T-cell (primary cell): ENCODE measurements around the gene FHIT. TPM values are rescaled to one million over a fixed set of nuclear protein-coding genes. Genes with fewer than 3 reads are reported as not detected.

ENCODE experiments used
- ATAC-seq, 4 experiments: fragments of 200-7000 bp in 3 of 4; fragments of 150-1000 bp in 1 of 4; cut with Tn5 transposase; replicated peaks in 1 of 4; 1 replicate in 3 of 4; 2 replicates in 1 of 4; pipeline ENCODE4 v1.10.0; 2021; ENCODE audit warnings: moderate library complexity in 3 of 4, mild to moderate bottlenecking in 2 of 4, moderate number of reproducible peaks in 1 of 4
- CTCF ChIA-PET, 2 donors: fragments of 300-600 bp; sonication (Branson Sonifier 250); formaldehyde crosslinking; loops; one replicate each; lab custom pipeline; 2022; ENCODE audit warnings: antibody characterized with exemption in 2 of 2; lab: Charles Lee
- POLR2A ChIA-PET, 2 donors: fragments of 300-600 bp; sonication (Branson Sonifier 250); formaldehyde crosslinking; loops; one replicate each; lab custom pipeline; 2022; ENCODE audit warnings: antibody characterized with exemption in 2 of 2; lab: Charles Lee
- DNase-seq, 35 experiments: peaks; one replicate each; pipeline versions ENCODE4 v3.0.0 to v3.0.0-alpha.2; 2013 to 2023
- H3K27ac ChIP-seq: one replicate; pipeline ENCODE4 v1.5.1; 2013; ENCODE audit warnings: low read length
- H3K27me3 ChIP-seq, 2 experiments: replicated peaks in 1 of 2; 1 replicate in 1 of 2; 2 replicates in 1 of 2; pipeline versions ENCODE4 v1.6.1 to v1.7.0; 2013; ENCODE audit warnings: low read length in 1 of 2, mixed read lengths in 1 of 2; ENCODE audit not compliant: control insufficient read depth in 2 of 2, insufficient read depth in 2 of 2; ENCODE audit errors: extremely low read depth in 1 of 2
- H3K36me3 ChIP-seq, 2 donors: 1 replicate in 1 of 2; 2 replicates in 1 of 2; pipeline versions ENCODE4 v1.6.1 to v1.7.0; 2013; ENCODE audit warnings: low read length in 1 of 2; ENCODE audit not compliant: control insufficient read depth in 2 of 2, insufficient read depth in 1 of 2; ENCODE audit errors: extremely low read depth in 1 of 2
- H3K4me1 ChIP-seq, 2 experiments: 1 replicate in 1 of 2; 2 replicates in 1 of 2; pipeline versions ENCODE4 v1.6.1 to v1.7.0; 2013; ENCODE audit warnings: low read length in 2 of 2, mixed read lengths in 1 of 2; ENCODE audit not compliant: insufficient read depth in 2 of 2, control insufficient read depth in 1 of 2; ENCODE audit errors: extremely low read depth in 1 of 2
- H3K4me3 ChIP-seq, 2 donors: 1 replicate in 1 of 2; 2 replicates in 1 of 2; pipeline versions ENCODE4 v1.5.1 to v1.7.0; 2013; ENCODE audit warnings: mild to moderate bottlenecking in 2 of 2, low read length in 1 of 2, moderate library complexity in 1 of 2; ENCODE audit not compliant: control insufficient read depth in 1 of 2; ENCODE audit errors: extremely low read depth in 1 of 2
- H3K9me3 ChIP-seq: 2 replicates; pipeline ENCODE4 v1.7.0; 2013
- H3K27ac Mint-ChIP-seq, 2 donors: one replicate each; pipeline ENCODE4 v1.8.0; 2020 to 2021; ENCODE audit warnings: mild to moderate bottlenecking in 2 of 2, mixed read lengths in 2 of 2
- H3K27me3 Mint-ChIP-seq, 2 donors: one replicate each; pipeline ENCODE4 v1.8.0; 2021 to 2022; ENCODE audit warnings: mixed read lengths in 2 of 2
- H3K36me3 Mint-ChIP-seq: one replicate; pipeline ENCODE4 v1.8.0; 2021; ENCODE audit warnings: mixed read lengths
- H3K4me1 Mint-ChIP-seq, 3 donors: one replicate each; pipeline ENCODE4 v1.8.0; 2020 to 2022; ENCODE audit warnings: mixed read lengths in 3 of 3, mild to moderate bottlenecking in 1 of 3
- H3K4me3 Mint-ChIP-seq, 3 donors: one replicate each; pipeline ENCODE4 v1.8.0; 2020 to 2022; ENCODE audit warnings: mild to moderate bottlenecking in 3 of 3, mixed read lengths in 3 of 3, moderate library complexity in 3 of 3
- H3K9me3 Mint-ChIP-seq, 3 donors: one replicate each; pipeline ENCODE4 v1.8.0; 2020 to 2022; ENCODE audit warnings: mixed read lengths in 3 of 3
- WGBS: methylation state at CpG from one replicate; pipeline ENCODE4 v1.1.5; 2013; ENCODE audit warnings: missing lambda C conversion rate; ENCODE audit not compliant: insufficient coverage; 5-methylcytosine and 5-hydroxymethylcytosine counted together
- total RNA-seq, 35 experiments: library from RNA in 6 of 35; stranded (reverse) in 6 of 35; fragments of 120-200 nt in 1 of 35; gene quantifications; one replicate each; pipeline versions ENCODE4 v1.2.1 to v1.2.4 and lab custom pipeline; 2013 to 2026

FHIT gene
- total RNA-seq, 5 donors from 2014 or later (not counting 1 experiment from before 2014, with no cell fraction given) = 33.1 to 197 (median 78.3) TPM

DNA sequence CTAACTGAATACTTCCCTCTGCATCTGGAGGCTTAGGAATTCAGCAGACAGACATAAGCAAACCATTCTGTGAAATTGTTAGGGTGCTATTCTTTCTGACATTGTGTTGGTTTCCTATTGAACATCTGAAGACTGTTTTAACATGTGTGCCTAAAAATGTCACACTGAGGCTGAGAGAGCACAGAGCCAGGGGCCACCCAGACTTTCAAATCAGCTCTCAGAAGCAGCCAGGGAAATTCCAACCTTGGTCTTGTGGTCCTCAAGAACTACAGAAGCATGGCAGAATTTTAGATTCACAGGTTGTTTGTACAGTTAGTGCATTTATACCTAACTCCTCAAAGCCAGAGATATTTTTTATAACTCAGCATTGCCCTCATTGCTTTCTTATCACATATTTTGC lies 1272.3 kb downstream of the FHIT start:
- peak overlapping the region; percentile 52 to 79 for H3K27ac Mint-ChIP-seq
- ChIA-PET POLR2A (no interaction called here), CTCF (no interaction called here)
- Histone ChIP-seq H3K27me3 (no peaks in the 10 kb centered on the region), H3K27ac (no peak overlapping the region), H3K4me1 (peaks cover 15 to 29% of the 10 kb centered on the region in 2 experiments), H3K9me3 (no peaks in the 10 kb centered on the region), H3K36me3 (no peaks in the 10 kb centered on the region), H3K4me3 (no peak overlapping the region)
- ATAC-seq = peak in 2 of 4 experiments; percentile 51 to 98
- H3K9me3 Mint-ChIP-seq = no peaks in the 10 kb centered on the region
- H3K27me3 Mint-ChIP-seq = no peaks in the 10 kb centered on the region
- peaks cover 36 to 75% (median 74%) of the 10 kb centered on the region in 3 donors for H3K4me1 Mint-ChIP-seq
- DNase-seq = peak in 17 of 35 experiments; percentile 5 to 69 (median 28)
- H3K4me3 Mint-ChIP-seq = peak overlapping the region in 1 of 3 donors; percentile 62
- peaks cover 27% of the 10 kb centered on the region for H3K36me3 Mint-ChIP-seq

DNA sequence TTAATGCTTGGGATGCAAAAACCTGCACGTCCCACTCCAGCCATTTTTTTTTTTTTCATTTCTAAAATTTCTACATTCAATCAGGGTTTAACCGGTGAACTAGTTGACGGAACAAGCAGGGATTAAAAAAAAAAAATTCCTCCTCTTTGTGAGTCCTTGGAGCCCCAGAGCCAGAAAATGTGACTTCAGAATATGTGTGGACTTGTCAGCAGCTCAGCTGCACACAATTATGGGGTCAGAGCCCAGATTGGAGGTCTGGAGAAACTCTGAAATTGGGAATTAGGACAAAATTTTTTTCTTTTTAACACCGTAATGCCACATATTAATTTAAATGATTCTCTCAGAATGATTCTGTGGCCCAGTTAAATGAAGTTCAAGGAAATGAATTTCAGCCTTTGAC lies 1280.5 kb downstream of the FHIT start:
- ChIA-PET CTCF (no interaction called here), POLR2A (interaction anchor here in 1 of 2 donors (1.0 kb wide), 1 partner anchor 24 kb away, joined by 3 read pairs; no protein-coding TSS in a partner anchor)
- H3K27ac ChIP-seq = no peak overlapping the region
- no peaks in the 10 kb centered on the region for H3K36me3 ChIP-seq
- H3K4me3 ChIP-seq = no peak overlapping the region
- WGBS = 100% methylated on average over 1 of the region's 4 CpGs
- Mint-ChIP-seq H3K27ac (no peak overlapping the region), H3K36me3 (peaks cover 29% of the 10 kb centered on the region), H3K27me3 (no peaks in the 10 kb centered on the region), H3K9me3 (peaks cover 0 to 8% (median 0%) of the 10 kb centered on the region in 3 donors), H3K4me3 (no peak overlapping the region), H3K4me1 (peaks cover 7 to 43% (median 35%) of the 10 kb centered on the region in 3 donors)
- H3K27me3 ChIP-seq = no peaks in the 10 kb centered on the region
- no peaks in the 10 kb centered on the region for H3K9me3 ChIP-seq
- peaks cover 0 to 2% of the 10 kb centered on the region in 2 experiments for H3K4me1 ChIP-seq
- no peak for DNase-seq
- ATAC-seq = no peak

DNA sequence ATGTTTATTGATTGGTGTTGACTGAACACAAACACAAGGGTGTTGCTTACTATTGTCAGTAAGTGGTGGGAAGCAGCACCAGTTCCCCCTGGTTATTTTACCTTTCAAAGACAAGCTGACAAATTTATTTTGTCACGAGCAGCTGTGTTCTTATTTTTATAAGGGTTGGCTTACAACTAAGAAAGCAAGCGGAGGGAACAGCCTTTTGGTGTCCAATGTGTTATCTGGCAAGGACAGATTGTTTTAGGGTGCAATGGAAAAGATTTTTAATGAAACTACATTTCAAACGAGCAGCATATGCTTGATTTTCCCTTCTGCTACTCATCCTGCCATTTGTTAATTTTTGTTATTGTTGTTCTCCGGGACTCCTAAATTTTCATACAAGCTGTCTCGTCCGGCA lies 1280.9 kb downstream of the FHIT start:
- no peak for DNase-seq
- no peaks in the 10 kb centered on the region for H3K36me3 ChIP-seq
- Mint-ChIP-seq H3K27me3 (no peaks in the 10 kb centered on the region), H3K4me1 (peaks cover 7 to 39% (median 32%) of the 10 kb centered on the region in 3 donors), H3K9me3 (peaks cover 0 to 8% (median 0%) of the 10 kb centered on the region in 3 donors), H3K36me3 (peaks cover 29% of the 10 kb centered on the region), H3K4me3 (no peak overlapping the region), H3K27ac (no peak overlapping the region)
- no peaks in the 10 kb centered on the region for H3K27me3 ChIP-seq
- no peak overlapping the region for H3K27ac ChIP-seq
- peaks cover 0 to 2% of the 10 kb centered on the region in 2 experiments for H3K4me1 ChIP-seq
- WGBS = 92% methylated on average over 2 of the region's 6 CpGs
- no peak overlapping the region for H3K4me3 ChIP-seq
- POLR2A ChIA-PET = interaction anchor here in 1 of 2 donors (1.0 kb wide), 1 partner anchor 24 kb away, joined by 3 read pairs; no protein-coding TSS in a partner anchor
- ATAC-seq = no peak
- no peaks in the 10 kb centered on the region for H3K9me3 ChIP-seq
- CTCF ChIA-PET = no interaction called here

DNA sequence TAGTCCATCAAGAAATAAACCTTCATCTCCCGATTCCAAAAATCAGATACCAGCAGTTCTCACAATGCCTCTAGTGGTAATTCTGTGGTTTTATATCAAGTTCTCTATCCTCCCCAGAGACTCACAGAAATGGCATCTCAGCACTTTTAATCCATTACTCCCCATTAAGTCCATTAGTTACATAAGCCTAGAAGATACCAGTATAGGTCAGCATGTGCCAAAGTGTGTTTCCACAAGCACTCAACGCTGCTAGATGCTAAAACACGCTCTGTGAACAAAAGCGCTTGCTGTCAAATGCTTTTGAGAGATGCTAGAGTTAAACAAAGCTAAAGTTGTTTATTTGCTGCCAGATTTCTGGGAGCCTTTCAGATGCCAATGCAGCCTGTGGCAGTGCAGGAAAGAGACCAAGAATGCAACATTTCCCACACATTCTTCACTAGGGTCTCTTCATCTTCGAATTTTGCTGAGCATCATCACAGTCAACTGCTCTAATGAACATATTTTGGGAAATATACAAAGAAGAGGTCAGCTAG lies 1282.7 kb downstream of the FHIT start:
- POLR2A ChIA-PET = interaction anchor here in 1 of 2 donors (0.6 kb wide), 1 partner anchor 267 kb away, joined by 3 read pairs; no protein-coding TSS in a partner anchor
- peaks cover 0 to 8% (median 0%) of the 10 kb centered on the region in 3 donors for H3K9me3 Mint-ChIP-seq
- no peak for DNase-seq

DNA sequence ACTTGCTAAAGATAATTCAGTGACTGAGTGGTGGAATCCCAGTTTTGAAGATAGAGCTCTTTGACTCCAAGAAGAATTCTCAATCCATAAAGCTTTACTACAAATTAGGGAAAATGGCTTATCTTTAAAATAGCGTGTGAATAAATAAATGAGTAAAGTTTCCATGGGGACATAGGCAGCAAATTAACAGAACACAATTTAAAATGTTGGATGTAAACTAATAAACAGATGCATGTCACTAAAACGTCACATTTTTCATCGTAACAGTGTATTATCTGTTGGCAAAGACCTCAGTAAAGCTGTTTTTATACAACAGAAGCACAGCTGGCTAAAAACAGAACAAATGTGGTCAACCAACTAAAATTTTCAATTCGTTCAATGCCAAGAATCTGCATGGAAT lies 1287.6 kb downstream of the FHIT start:
- ATAC-seq (no peak), DNase-seq (no peak)
- H3K36me3 ChIP-seq = no peaks in the 10 kb centered on the region
- Mint-ChIP-seq H3K4me1 (peaks cover 6 to 30% (median 24%) of the 10 kb centered on the region in 3 donors), H3K27me3 (no peaks in the 10 kb centered on the region), H3K27ac (no peak overlapping the region), H3K36me3 (peaks cover 41% of the 10 kb centered on the region), H3K4me3 (no peak overlapping the region), H3K9me3 (peaks cover 0 to 8% (median 0%) of the 10 kb centered on the region in 3 donors)
- H3K27me3 ChIP-seq = no peaks in the 10 kb centered on the region
- H3K4me3 ChIP-seq = no peak overlapping the region
- CTCF ChIA-PET = no interaction called here
- H3K4me1 ChIP-seq = peaks cover 0 to 2% of the 10 kb centered on the region in 2 experiments
- H3K27ac ChIP-seq = no peak overlapping the region
- H3K9me3 ChIP-seq = no peaks in the 10 kb centered on the region
- WGBS = 100% methylated on average over 2 of the region's 4 CpGs
- POLR2A ChIA-PET = no interaction called here

More for the DNA sequence above, 1282.7 kb downstream of the FHIT start:
- 95% methylated on average over 3 of the region's 5 CpGs for WGBS
- no peaks in the 10 kb centered on the region for H3K27me3 ChIP-seq
- CTCF ChIA-PET = no interaction called here
- ATAC-seq = no peak
- no peaks in the 10 kb centered on the region for H3K9me3 ChIP-seq
- Mint-ChIP-seq H3K4me3 (no peak overlapping the region), H3K4me1 (peaks cover 5 to 26% (median 24%) of the 10 kb centered on the region in 3 donors), H3K27me3 (no peaks in the 10 kb centered on the region), H3K27ac (peak overlapping the region; percentile 1), H3K36me3 (peaks cover 26% of the 10 kb centered on the region)
- H3K4me3 ChIP-seq = no peak overlapping the region
- H3K36me3 ChIP-seq = no peaks in the 10 kb centered on the region
- H3K27ac ChIP-seq = no peak overlapping the region
- peaks cover 0 to 2% of the 10 kb centered on the region in 2 experiments for H3K4me1 ChIP-seq

DNA sequence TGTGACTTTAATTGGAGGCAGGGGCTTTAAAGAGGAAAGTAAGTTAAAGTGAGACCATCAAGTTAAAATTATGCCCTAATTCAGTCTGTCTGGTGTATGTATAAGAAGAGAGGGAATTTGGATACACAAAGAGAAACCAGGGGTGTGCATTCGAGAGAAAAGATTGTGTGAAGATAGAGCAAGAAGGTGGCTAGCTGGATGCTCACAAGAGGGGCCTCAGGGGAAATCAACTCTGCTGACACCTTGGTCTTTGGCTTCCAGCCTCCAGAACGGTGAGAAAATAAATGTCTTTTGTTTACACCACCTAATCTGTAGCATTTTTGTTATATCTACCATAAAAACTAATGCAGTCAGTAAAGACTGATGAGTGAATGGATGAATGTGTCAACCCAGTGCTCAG lies 1294.1 kb downstream of the FHIT start:
- no peak overlapping the region for H3K27ac ChIP-seq
- Mint-ChIP-seq H3K27me3 (no peaks in the 10 kb centered on the region), H3K36me3 (peaks cover 69% of the 10 kb centered on the region), H3K27ac (peak overlapping the region in 1 of 2 donors; percentile 1), H3K9me3 (peaks cover 0 to 20% (median 7%) of the 10 kb centered on the region in 3 donors), H3K4me1 (peaks cover 18 to 60% (median 56%) of the 10 kb centered on the region in 3 donors), H3K4me3 (no peak overlapping the region)
- H3K4me3 ChIP-seq = no peak overlapping the region
- POLR2A ChIA-PET = interaction anchor here in 1 of 2 donors (0.7 kb wide), 1 partner anchor 9 kb away, joined by 3 read pairs; no protein-coding TSS in a partner anchor
- no peaks in the 10 kb centered on the region for H3K36me3 ChIP-seq
- ATAC-seq = no peak
- 54% methylated on average over 1 of the region's 2 CpGs for WGBS
- DNase-seq = no peak
- H3K27me3 ChIP-seq = no peaks in the 10 kb centered on the region
- CTCF ChIA-PET = no interaction called here
- no peaks in the 10 kb centered on the region for H3K9me3 ChIP-seq
- no peaks in the 10 kb centered on the region for H3K4me1 ChIP-seq
